ENCODE data around the gene LAIR1.

- TF ChIP-seq CTCF (IDR thresholded peaks at IDR 0.05; ENCODE audit: poor library complexity) (no peak), EZH2phosphoT487 (IDR thresholded peaks at IDR 0.05; ENCODE audit: low read depth, severe bottlenecking, unreplicated experiment) (no peak)
These were observed 18.8 kb downstream of the LAIR1 start for GRCh38 chr19:54345938-54346386.

Data from hepatocyte (in vitro differentiated cells).